HepG2 (cell line): ENCODE measurements around the gene CNBD2.

Experiments used
- CERS6 ChIP-seq: sonication (generic); formaldehyde crosslinking; IDR thresholded peaks from 2 replicates; pipeline ENCODE4 v1.5.0; 2020; ENCODE audit warnings: missing genetic modification reagents
- EP300 ChIP-seq, 3 experiments: sonication (generic) in 1 of 3; formaldehyde crosslinking in 1 of 3; IDR thresholded peaks; 2 replicates each; pipeline versions ENCODE4 v1.5.1 to v1.6.1; 2011 to 2020; ENCODE audit warnings: low read depth in 2 of 3, low read length in 2 of 3, borderline replicate concordance in 1 of 3, improper control_type of control experiment in 1 of 3, mild to moderate bottlenecking in 1 of 3, missing genetic modification reagents in 1 of 3, moderate library complexity in 1 of 3
- GZF1 ChIP-seq: sonication (generic); formaldehyde crosslinking; IDR thresholded peaks from 2 replicates; pipeline ENCODE4 v1.5.1; 2020; ENCODE audit warnings: mild to moderate bottlenecking, missing genetic modification reagents
- MAFG ChIP-seq: sonication (generic); formaldehyde crosslinking; IDR thresholded peaks from 2 replicates; pipeline ENCODE4 v1.5.1; 2020; ENCODE audit warnings: mild to moderate bottlenecking, missing genetic modification reagents
- PCBP2 ChIP-seq: fragments of 200-400 bp; formaldehyde crosslinking; optimal IDR thresholded peaks from 2 replicates; pipeline ENCODE3; 2018; ENCODE audit warnings: low read length, low read depth; ENCODE audit not compliant: poor library complexity, severe bottlenecking
- ZBTB8A ChIP-seq: sonication (generic); formaldehyde crosslinking; IDR thresholded peaks from 2 replicates; pipeline ENCODE4 v1.4.0; 2020; ENCODE audit warnings: mild to moderate bottlenecking, low read depth, missing genetic modification reagents, borderline replicate concordance
- ZNF20 ChIP-seq: sonication (generic); formaldehyde crosslinking; IDR thresholded peaks from 2 replicates; pipeline ENCODE4 v1.4.0; 2020; ENCODE audit warnings: mild to moderate bottlenecking, moderate library complexity, missing genetic modification reagents
- ZNF335 ChIP-seq: sonication (generic); formaldehyde crosslinking; IDR thresholded peaks from 2 replicates; pipeline ENCODE4 v1.4.0; 2020; ENCODE audit warnings: missing genetic modification reagents
- TF ChIP-seq, protein P1 (sequence below): sonication (generic); formaldehyde crosslinking; IDR thresholded peaks from 2 replicates; pipeline ENCODE4 v1.5.0; 2020; ENCODE audit warnings: mild to moderate bottlenecking, missing genetic modification reagents, moderate library complexity
- TF ChIP-seq, protein P2 (sequence below), 2 experiments: IDR thresholded peaks; 2 replicates each; pipeline ENCODE4 v1.6.1; 2011 to 2012; ENCODE audit warnings: low read length in 2 of 2, borderline replicate concordance in 1 of 2, low read depth in 1 of 2, mild to moderate bottlenecking in 1 of 2, moderate library complexity in 1 of 2
- TF ChIP-seq, protein P3 (sequence below): sonication (generic); formaldehyde crosslinking; IDR thresholded peaks from 2 replicates; pipeline ENCODE4 v1.5.0; 2020; ENCODE audit warnings: mild to moderate bottlenecking, missing genetic modification reagents
- TF ChIP-seq, protein P4 (sequence below): sonication (generic); formaldehyde crosslinking; IDR thresholded peaks from 2 replicates; pipeline ENCODE4 v1.5.1; 2020; ENCODE audit warnings: mild to moderate bottlenecking, missing genetic modification reagents, moderate library complexity

DNA sequence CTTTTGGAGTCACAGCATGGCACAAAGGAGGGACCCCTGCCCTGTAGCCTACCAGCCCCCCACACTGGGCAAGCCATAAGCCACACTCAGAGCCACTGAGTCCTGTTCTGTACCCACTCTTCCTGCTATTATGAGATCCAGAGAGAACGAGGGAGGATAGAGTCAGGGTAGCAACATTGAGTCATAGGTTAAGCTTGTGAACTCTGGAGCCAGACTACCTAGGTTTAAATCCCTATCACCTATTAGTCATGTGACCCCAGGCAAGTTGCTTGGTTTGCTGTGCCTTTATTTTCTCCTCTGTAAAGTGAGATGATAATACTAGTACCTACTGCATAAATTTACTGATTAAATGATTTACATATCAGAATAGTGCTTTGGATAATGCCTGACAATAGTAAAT is 540 bp downstream of the CNBD2 start:
- TF ChIP-seq CERS6 (CRISPR knock-in tag) (no peak), MAFG (CRISPR knock-in tag) (no peak), ZNF335 (CRISPR knock-in tag) (no peak), PCBP2 (no peak), ZNF20 (CRISPR knock-in tag) (no peak), ZBTB8A (CRISPR knock-in tag) (no peak), GZF1 (CRISPR knock-in tag) (no peak), EP300 (IDR thresholded peaks at IDR 0.05; ENCODE audit: low read depth in 2 of 2, low read length in 2 of 2) (no peak), EP300 (CRISPR knock-in tag; IDR thresholded peaks at IDR 0.05; ENCODE audit: borderline replicate concordance) (no peak)
- TF ChIP-seq, protein P1, sequence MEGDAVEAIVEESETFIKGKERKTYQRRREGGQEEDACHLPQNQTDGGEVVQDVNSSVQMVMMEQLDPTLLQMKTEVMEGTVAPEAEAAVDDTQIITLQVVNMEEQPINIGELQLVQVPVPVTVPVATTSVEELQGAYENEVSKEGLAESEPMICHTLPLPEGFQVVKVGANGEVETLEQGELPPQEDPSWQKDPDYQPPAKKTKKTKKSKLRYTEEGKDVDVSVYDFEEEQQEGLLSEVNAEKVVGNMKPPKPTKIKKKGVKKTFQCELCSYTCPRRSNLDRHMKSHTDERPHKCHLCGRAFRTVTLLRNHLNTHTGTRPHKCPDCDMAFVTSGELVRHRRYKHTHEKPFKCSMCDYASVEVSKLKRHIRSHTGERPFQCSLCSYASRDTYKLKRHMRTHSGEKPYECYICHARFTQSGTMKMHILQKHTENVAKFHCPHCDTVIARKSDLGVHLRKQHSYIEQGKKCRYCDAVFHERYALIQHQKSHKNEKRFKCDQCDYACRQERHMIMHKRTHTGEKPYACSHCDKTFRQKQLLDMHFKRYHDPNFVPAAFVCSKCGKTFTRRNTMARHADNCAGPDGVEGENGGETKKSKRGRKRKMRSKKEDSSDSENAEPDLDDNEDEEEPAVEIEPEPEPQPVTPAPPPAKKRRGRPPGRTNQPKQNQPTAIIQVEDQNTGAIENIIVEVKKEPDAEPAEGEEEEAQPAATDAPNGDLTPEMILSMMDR (CRISPR knock-in tag), result no peak
- TF ChIP-seq, protein P2, sequence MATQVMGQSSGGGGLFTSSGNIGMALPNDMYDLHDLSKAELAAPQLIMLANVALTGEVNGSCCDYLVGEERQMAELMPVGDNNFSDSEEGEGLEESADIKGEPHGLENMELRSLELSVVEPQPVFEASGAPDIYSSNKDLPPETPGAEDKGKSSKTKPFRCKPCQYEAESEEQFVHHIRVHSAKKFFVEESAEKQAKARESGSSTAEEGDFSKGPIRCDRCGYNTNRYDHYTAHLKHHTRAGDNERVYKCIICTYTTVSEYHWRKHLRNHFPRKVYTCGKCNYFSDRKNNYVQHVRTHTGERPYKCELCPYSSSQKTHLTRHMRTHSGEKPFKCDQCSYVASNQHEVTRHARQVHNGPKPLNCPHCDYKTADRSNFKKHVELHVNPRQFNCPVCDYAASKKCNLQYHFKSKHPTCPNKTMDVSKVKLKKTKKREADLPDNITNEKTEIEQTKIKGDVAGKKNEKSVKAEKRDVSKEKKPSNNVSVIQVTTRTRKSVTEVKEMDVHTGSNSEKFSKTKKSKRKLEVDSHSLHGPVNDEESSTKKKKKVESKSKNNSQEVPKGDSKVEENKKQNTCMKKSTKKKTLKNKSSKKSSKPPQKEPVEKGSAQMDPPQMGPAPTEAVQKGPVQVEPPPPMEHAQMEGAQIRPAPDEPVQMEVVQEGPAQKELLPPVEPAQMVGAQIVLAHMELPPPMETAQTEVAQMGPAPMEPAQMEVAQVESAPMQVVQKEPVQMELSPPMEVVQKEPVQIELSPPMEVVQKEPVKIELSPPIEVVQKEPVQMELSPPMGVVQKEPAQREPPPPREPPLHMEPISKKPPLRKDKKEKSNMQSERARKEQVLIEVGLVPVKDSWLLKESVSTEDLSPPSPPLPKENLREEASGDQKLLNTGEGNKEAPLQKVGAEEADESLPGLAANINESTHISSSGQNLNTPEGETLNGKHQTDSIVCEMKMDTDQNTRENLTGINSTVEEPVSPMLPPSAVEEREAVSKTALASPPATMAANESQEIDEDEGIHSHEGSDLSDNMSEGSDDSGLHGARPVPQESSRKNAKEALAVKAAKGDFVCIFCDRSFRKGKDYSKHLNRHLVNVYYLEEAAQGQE (IDR thresholded peaks at IDR 0.05; ENCODE audit: borderline replicate concordance in 1 of 2, low read depth in 1 of 2, low read length in 2 of 2), result no peak
- TF ChIP-seq, protein P3, sequence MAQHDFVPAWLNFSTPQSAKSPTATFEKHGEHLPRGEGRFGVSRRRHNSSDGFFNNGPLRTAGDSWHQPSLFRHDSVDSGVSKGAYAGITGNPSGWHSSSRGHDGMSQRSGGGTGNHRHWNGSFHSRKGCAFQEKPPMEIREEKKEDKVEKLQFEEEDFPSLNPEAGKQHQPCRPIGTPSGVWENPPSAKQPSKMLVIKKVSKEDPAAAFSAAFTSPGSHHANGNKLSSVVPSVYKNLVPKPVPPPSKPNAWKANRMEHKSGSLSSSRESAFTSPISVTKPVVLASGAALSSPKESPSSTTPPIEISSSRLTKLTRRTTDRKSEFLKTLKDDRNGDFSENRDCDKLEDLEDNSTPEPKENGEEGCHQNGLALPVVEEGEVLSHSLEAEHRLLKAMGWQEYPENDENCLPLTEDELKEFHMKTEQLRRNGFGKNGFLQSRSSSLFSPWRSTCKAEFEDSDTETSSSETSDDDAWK (CRISPR knock-in tag), result no peak
- TF ChIP-seq, protein P4, sequence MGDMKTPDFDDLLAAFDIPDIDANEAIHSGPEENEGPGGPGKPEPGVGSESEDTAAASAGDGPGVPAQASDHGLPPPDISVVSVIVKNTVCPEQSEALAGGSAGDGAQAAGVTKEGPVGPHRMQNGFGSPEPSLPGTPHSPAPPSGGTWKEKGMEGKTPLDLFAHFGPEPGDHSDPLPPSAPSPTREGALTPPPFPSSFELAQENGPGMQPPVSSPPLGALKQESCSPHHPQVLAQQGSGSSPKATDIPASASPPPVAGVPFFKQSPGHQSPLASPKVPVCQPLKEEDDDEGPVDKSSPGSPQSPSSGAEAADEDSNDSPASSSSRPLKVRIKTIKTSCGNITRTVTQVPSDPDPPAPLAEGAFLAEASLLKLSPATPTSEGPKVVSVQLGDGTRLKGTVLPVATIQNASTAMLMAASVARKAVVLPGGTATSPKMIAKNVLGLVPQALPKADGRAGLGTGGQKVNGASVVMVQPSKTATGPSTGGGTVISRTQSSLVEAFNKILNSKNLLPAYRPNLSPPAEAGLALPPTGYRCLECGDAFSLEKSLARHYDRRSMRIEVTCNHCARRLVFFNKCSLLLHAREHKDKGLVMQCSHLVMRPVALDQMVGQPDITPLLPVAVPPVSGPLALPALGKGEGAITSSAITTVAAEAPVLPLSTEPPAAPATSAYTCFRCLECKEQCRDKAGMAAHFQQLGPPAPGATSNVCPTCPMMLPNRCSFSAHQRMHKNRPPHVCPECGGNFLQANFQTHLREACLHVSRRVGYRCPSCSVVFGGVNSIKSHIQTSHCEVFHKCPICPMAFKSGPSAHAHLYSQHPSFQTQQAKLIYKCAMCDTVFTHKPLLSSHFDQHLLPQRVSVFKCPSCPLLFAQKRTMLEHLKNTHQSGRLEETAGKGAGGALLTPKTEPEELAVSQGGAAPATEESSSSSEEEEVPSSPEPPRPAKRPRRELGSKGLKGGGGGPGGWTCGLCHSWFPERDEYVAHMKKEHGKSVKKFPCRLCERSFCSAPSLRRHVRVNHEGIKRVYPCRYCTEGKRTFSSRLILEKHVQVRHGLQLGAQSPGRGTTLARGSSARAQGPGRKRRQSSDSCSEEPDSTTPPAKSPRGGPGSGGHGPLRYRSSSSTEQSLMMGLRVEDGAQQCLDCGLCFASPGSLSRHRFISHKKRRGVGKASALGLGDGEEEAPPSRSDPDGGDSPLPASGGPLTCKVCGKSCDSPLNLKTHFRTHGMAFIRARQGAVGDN (CRISPR knock-in tag), result no peak
